ENCODE measurements around the gene ITPK1.

DNA sequence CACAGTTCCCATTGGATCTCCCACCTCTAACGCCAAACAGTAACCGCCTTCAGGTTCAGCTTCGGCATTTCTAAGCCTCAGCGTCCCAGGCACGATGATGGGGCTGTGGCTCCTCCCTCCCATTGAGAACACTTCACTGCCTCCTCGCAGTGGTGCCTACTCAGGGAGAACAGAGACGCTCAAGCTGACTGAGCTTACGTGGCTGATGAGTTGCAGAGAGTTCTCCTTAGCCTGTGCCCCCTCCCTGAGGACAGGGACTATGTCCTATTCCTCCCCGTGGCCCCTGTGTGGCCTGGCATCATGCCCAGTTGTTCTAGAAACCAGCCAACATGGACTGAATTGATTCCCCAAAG is 87.0 kb downstream of the ITPK1 start:
- TF ChIP-seq, protein P1, sequence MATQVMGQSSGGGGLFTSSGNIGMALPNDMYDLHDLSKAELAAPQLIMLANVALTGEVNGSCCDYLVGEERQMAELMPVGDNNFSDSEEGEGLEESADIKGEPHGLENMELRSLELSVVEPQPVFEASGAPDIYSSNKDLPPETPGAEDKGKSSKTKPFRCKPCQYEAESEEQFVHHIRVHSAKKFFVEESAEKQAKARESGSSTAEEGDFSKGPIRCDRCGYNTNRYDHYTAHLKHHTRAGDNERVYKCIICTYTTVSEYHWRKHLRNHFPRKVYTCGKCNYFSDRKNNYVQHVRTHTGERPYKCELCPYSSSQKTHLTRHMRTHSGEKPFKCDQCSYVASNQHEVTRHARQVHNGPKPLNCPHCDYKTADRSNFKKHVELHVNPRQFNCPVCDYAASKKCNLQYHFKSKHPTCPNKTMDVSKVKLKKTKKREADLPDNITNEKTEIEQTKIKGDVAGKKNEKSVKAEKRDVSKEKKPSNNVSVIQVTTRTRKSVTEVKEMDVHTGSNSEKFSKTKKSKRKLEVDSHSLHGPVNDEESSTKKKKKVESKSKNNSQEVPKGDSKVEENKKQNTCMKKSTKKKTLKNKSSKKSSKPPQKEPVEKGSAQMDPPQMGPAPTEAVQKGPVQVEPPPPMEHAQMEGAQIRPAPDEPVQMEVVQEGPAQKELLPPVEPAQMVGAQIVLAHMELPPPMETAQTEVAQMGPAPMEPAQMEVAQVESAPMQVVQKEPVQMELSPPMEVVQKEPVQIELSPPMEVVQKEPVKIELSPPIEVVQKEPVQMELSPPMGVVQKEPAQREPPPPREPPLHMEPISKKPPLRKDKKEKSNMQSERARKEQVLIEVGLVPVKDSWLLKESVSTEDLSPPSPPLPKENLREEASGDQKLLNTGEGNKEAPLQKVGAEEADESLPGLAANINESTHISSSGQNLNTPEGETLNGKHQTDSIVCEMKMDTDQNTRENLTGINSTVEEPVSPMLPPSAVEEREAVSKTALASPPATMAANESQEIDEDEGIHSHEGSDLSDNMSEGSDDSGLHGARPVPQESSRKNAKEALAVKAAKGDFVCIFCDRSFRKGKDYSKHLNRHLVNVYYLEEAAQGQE (IDR thresholded peaks at IDR 0.05; ENCODE audit: low read depth): no peak
- no peak for TF ChIP-seq YY1 (IDR thresholded peaks at IDR 0.05; ENCODE audit: low read depth)
- TF ChIP-seq, protein P2, sequence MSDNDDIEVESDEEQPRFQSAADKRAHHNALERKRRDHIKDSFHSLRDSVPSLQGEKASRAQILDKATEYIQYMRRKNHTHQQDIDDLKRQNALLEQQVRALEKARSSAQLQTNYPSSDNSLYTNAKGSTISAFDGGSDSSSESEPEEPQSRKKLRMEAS (IDR thresholded peaks at IDR 0.05): no peak
- no peak for TF ChIP-seq CREB1 (IDR thresholded peaks at IDR 0.05; ENCODE audit: low read depth)
- no peak for TF ChIP-seq RAD21 (IDR thresholded peaks at IDR 0.05; ENCODE audit: low read depth)
- no peak for TF ChIP-seq EP300 (IDR thresholded peaks at IDR 0.05; ENCODE audit: borderline replicate concordance)
- no peak for TF ChIP-seq TEAD4 (IDR thresholded peaks at IDR 0.05)
- TF ChIP-seq CEBPB (IDR thresholded peaks at IDR 0.05): no peak

Measured in Ishikawa (cell line).